Endothelial cell of umbilical vein (primary cell): ENCODE measurements around the gene P2RX3. TPM values are rescaled to one million over a fixed set of nuclear protein-coding genes. Genes with fewer than 3 reads are reported as not detected.

ENCODE experiments used
- BruUV-seq: library from RNA; stranded (reverse); fragments of 400-500 nt; replicated peaks from 2 replicates; lab custom pipeline; 2021; lab: Mats Ljungman, UMichigan
- CTCF ChIA-PET: fragments of 300-600, 350-600 bp; sonication (Branson Sonifier 250); formaldehyde crosslinking; loops from one replicate; lab custom pipeline; 2021; ENCODE audit warnings: antibody characterized with exemption, inconsistent platforms; lab: Charles Lee
- POLR2A ChIA-PET: fragments of 300-600, 350-600 bp; sonication (Branson Sonifier 250); formaldehyde crosslinking; loops from one replicate; lab custom pipeline; 2021; ENCODE audit warnings: antibody characterized with exemption, inconsistent platforms; lab: Charles Lee
- DNase-seq: peaks from one replicate; pipeline ENCODE4 v3.0.0-alpha.2; 2011; ENCODE audit warnings: low read depth, low spot score
- FAIRE-seq: peaks from 2 replicates; lab custom pipeline; 2011; peaks lifted over from hg19 to GRCh38; lab: Jason Lieb, UNC
- H2AFZ ChIP-seq: 2 replicates; pipeline ENCODE4 v1.6.0; 2012; ENCODE audit warnings: low read depth, low read length, control low read depth, inconsistent platforms
- H3K27ac ChIP-seq: 2 replicates; pipeline ENCODE4 v1.5.1; 2011; ENCODE audit warnings: low read depth, mild to moderate bottlenecking, control low read depth, low read length, moderate library complexity; ENCODE audit not compliant: insufficient read depth
- H3K27me3 ChIP-seq, 2 experiments: 2 replicates each; pipeline versions ENCODE4 v1.6.0 to v1.6.1; 2011; ENCODE audit warnings: low read length in 2 of 2, mixed read lengths in 1 of 2; ENCODE audit not compliant: control insufficient read depth in 2 of 2, insufficient read depth in 2 of 2
- H3K36me3 ChIP-seq, 2 experiments: 2 replicates in 1 of 2; 3 replicates in 1 of 2; pipeline ENCODE4 v1.5.1; 2011; ENCODE audit warnings: low read length in 2 of 2, mild to moderate bottlenecking in 1 of 2, moderate library complexity in 1 of 2; ENCODE audit not compliant: control insufficient read depth in 2 of 2, insufficient read depth in 2 of 2; ENCODE audit errors: extremely low read depth in 1 of 2
- H3K4me1 ChIP-seq: 3 replicates; pipeline ENCODE4 v1.5.1; 2011; ENCODE audit warnings: mild to moderate bottlenecking, low read length; ENCODE audit not compliant: control insufficient read depth, insufficient read depth; ENCODE audit errors: extremely low read depth
- H3K4me2 ChIP-seq: 2 replicates; pipeline ENCODE4 v1.6.1; 2011; ENCODE audit warnings: low read length, control low read depth, mixed read lengths; ENCODE audit not compliant: insufficient read depth
- H3K4me3 ChIP-seq, 3 experiments: fragments of 200-600 bp in 1 of 3; sonication (generic), shearing (Covaris generic) in 1 of 3; replicated peaks in 1 of 3; 2 replicates each; pipeline ENCODE4 v1.5.1; 2011 to 2016; ENCODE audit warnings: control low read depth in 3 of 3, low read length in 3 of 3, mild to moderate bottlenecking in 2 of 3, inconsistent platforms in 1 of 3, low read depth in 1 of 3, moderate library complexity in 1 of 3; ENCODE audit not compliant: insufficient read depth in 1 of 3
- H3K79me2 ChIP-seq: 2 replicates; pipeline ENCODE4 v1.6.0; 2012; ENCODE audit warnings: low read length, inconsistent platforms; ENCODE audit not compliant: control insufficient read depth, insufficient read depth
- H3K9ac ChIP-seq: replicated peaks from 2 replicates; pipeline ENCODE3; 2011; ENCODE audit warnings: low read length, control low read depth; ENCODE audit not compliant: insufficient read depth; ENCODE audit errors: extremely low read depth
- H3K9me1 ChIP-seq: replicated peaks from 3 replicates; pipeline ENCODE4 v1.6.0; 2011; ENCODE audit warnings: mild to moderate bottlenecking, low read length; ENCODE audit not compliant: control insufficient read depth, insufficient read depth; ENCODE audit errors: extremely low read depth
- H3K9me3 ChIP-seq: replicated peaks from 2 replicates; pipeline ENCODE4 v1.5.1; 2012; ENCODE audit warnings: low read length, inconsistent platforms; ENCODE audit not compliant: control insufficient read depth, insufficient read depth
- H4K20me1 ChIP-seq: replicated peaks from 2 replicates; pipeline ENCODE3; 2011; ENCODE audit warnings: mild to moderate bottlenecking, low read length; ENCODE audit not compliant: control insufficient read depth, insufficient read depth; ENCODE audit errors: extremely low read depth
- EZH2 ChIP-seq: IDR thresholded peaks from 2 replicates; pipeline ENCODE4 v1.6.1; 2012; ENCODE audit warnings: borderline replicate concordance, low read depth, mild to moderate bottlenecking, moderate library complexity, low read length, inconsistent platforms; ENCODE audit not compliant: severe bottlenecking
- FOS ChIP-seq: IDR thresholded peaks from 2 replicates; pipeline ENCODE4 v1.6.1; 2011; ENCODE audit warnings: mild to moderate bottlenecking, low read length, moderate library complexity, borderline replicate concordance; ENCODE audit not compliant: insufficient read depth
- GATA2 ChIP-seq: IDR thresholded peaks from 2 replicates; pipeline ENCODE4 v1.7.0; 2011; ENCODE audit warnings: low read depth, mild to moderate bottlenecking, moderate library complexity, mixed read lengths, low read length; ENCODE audit not compliant: insufficient read length, insufficient read depth
- JUN ChIP-seq: IDR thresholded peaks from 2 replicates; pipeline ENCODE4 v1.6.1; 2011; ENCODE audit warnings: borderline replicate concordance, low read depth; ENCODE audit not compliant: insufficient read length, insufficient read depth
- MAX ChIP-seq: IDR thresholded peaks from 2 replicates; pipeline ENCODE4 v1.6.1; 2011; ENCODE audit not compliant: insufficient read depth, insufficient read length
- MYC ChIP-seq: IDR thresholded peaks from one replicate; pipeline ENCODE4 v1.6.1; 2011; ENCODE audit warnings: mild to moderate bottlenecking, low read depth, low read length
- POLR2A ChIP-seq: IDR thresholded peaks from 2 replicates; pipeline ENCODE4 v1.6.1; 2012; ENCODE audit warnings: low read depth, mild to moderate bottlenecking, control low read depth, low read length
- POLR2AphosphoS5 ChIP-seq: IDR thresholded peaks from 2 replicates; pipeline ENCODE4 v1.6.1; 2012; ENCODE audit warnings: low read depth, mild to moderate bottlenecking, control low read depth, low read length, moderate library complexity; ENCODE audit not compliant: insufficient read depth
- dilution Hi-C: fragments of 300-500 bp; cut with MboI; formaldehyde crosslinking; loops from one replicate; pipeline ENCODE4 v1.15.0; 2019; ENCODE audit warnings: low sequenced_read_pairs; ENCODE audit not compliant: extremely low pct_ligation_motif_present
- intact Hi-C: fragments of 100-400 bp; cut with micrococcal nuclease; formaldehyde crosslinking; loops from one replicate; pipeline ENCODE4 v1.10.0; 2022
- polyA plus RNA-seq, 4 experiments: library from polyadenylated mRNA; depleted of rRNA in 3 of 4; stranded (reverse) in 3 of 4; unstranded in 1 of 4; fragments of >200 nt; gene quantifications; 2 replicates each; pipeline versions ENCODE4 v1.2.1 to v1.2.3, GENCODE V29; 2011 to 2012; ENCODE audit warnings: missing spikeins in 1 of 4
- total RNA-seq: library from RNA; stranded (reverse); gene quantifications from 2 replicates; pipeline ENCODE4 v1.2.3, GENCODE V29; 2021
- TF ChIP-seq, protein P1 (sequence below), 2 donors: IDR thresholded peaks; 1 replicate in 1 of 2; 2 replicates in 1 of 2; pipeline ENCODE4 v1.5.1; 2011; ENCODE audit warnings: low read length in 2 of 2, mild to moderate bottlenecking in 2 of 2, moderate library complexity in 2 of 2, control low read depth in 1 of 2, inconsistent platforms in 1 of 2, low read depth in 1 of 2; ENCODE audit not compliant: insufficient read depth in 1 of 2; ENCODE audit errors: extremely low read depth in 1 of 2

The P2RX3 gene
- total and polyA plus RNA-seq, 2 donors (not counting 3 experiments of a cell fraction or from before 2014, with no cell fraction given), result not detected

GRCh38 chr11:57377107-57377506, 39.0 kb downstream of the P2RX3 start:
- ChIA-PET CTCF (no interaction called here), POLR2A (no interaction called here)
- DNase-seq (no peak), FAIRE-seq (no peak)
- intact Hi-C loops, result no loop called here
- TF ChIP-seq MYC, result no peak
- Histone ChIP-seq H3K27ac (no peak overlapping the region), H3K4me2 (no peak overlapping the region), H2AFZ (no peak overlapping the region), H3K9me1 (no peaks in the 10 kb centered on the region), H3K4me3 (no peak overlapping the region), H3K36me3 (no peaks in the 10 kb centered on the region), H3K4me1 (no peaks in the 10 kb centered on the region), H3K9ac (no peak overlapping the region), H4K20me1 (no peaks in the 10 kb centered on the region), H3K79me2 (no peaks in the 10 kb centered on the region), H3K9me3 (no peaks in the 10 kb centered on the region), H3K27me3 (peaks cover 0 to 2% of the 10 kb centered on the region in 2 experiments)
- no TSS peak for BruUV-seq
- dilution Hi-C loops, result no loop called here

DNA sequence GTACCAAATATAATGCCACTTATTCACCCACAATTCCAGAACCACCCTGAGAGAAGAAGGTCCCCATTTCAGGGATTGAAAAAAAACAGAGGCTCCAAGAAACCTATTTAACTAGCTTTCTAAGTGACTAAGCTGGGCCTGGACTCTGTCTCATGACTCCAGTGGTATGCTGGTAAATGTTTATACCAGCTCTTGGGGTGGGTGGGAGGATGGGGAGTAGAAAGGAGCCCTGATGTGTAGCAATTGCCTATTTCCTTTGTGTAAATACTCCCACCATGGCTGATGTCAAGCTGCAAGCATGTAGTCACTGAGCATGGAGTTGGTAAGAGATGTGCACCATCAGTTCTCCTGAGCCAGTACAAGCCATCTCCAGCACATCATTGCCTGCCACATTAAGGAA, 40.0 kb downstream of the P2RX3 start:
- Histone ChIP-seq H3K4me2 (no peak overlapping the region), H2AFZ (no peak overlapping the region), H4K20me1 (no peaks in the 10 kb centered on the region), H3K27ac (no peak overlapping the region), H3K4me1 (no peaks in the 10 kb centered on the region), H3K9me3 (no peaks in the 10 kb centered on the region), H3K36me3 (no peaks in the 10 kb centered on the region), H3K9me1 (no peaks in the 10 kb centered on the region), H3K79me2 (no peaks in the 10 kb centered on the region), H3K27me3 (peaks cover 0 to 2% of the 10 kb centered on the region in 2 experiments), H3K9ac (no peak overlapping the region), H3K4me3 (no peak overlapping the region)
- BruUV-seq, result no TSS peak
- POLR2A ChIA-PET, result no interaction called here
- dilution Hi-C loops, result no loop called here
- DNase-seq (no peak), FAIRE-seq (no peak)
- intact Hi-C loops, result no loop called here
- no peak for TF ChIP-seq GATA2
- no peak for TF ChIP-seq POLR2AphosphoS5
- no peak for TF ChIP-seq JUN
- no peak for TF ChIP-seq FOS
- TF ChIP-seq MYC, result no peak
- TF ChIP-seq MAX, result no peak
- TF ChIP-seq, protein P1, sequence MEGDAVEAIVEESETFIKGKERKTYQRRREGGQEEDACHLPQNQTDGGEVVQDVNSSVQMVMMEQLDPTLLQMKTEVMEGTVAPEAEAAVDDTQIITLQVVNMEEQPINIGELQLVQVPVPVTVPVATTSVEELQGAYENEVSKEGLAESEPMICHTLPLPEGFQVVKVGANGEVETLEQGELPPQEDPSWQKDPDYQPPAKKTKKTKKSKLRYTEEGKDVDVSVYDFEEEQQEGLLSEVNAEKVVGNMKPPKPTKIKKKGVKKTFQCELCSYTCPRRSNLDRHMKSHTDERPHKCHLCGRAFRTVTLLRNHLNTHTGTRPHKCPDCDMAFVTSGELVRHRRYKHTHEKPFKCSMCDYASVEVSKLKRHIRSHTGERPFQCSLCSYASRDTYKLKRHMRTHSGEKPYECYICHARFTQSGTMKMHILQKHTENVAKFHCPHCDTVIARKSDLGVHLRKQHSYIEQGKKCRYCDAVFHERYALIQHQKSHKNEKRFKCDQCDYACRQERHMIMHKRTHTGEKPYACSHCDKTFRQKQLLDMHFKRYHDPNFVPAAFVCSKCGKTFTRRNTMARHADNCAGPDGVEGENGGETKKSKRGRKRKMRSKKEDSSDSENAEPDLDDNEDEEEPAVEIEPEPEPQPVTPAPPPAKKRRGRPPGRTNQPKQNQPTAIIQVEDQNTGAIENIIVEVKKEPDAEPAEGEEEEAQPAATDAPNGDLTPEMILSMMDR (IDR thresholded peaks at IDR 0.05; ENCODE audit: extremely low read depth in 1 of 2, insufficient read depth in 1 of 2, low read depth in 1 of 2, low read length in 2 of 2), result no peak
- no peak for TF ChIP-seq EZH2
- no peak for TF ChIP-seq POLR2A
- CTCF ChIA-PET, result no interaction called here
